H1 (cell line): ENCODE data around the gene MRPS5.

Source experiments
- CTCF ChIP-seq, 3 experiments: IDR thresholded peaks; 1 replicate in 2 of 3; 2 replicates in 1 of 3; pipeline versions ENCODE4 v1.5.1 to v1.6.1; 2011; ENCODE audit warnings: low read length in 3 of 3, mild to moderate bottlenecking in 3 of 3, inconsistent platforms in 2 of 3, low read depth in 1 of 3, moderate library complexity in 1 of 3; ENCODE audit not compliant: insufficient read depth in 1 of 3; ENCODE audit errors: control extremely low read depth in 1 of 3
- POLR2A ChIP-seq, 2 experiments: IDR thresholded peaks; 1 replicate in 1 of 2; 2 replicates in 1 of 2; pipeline ENCODE4 v1.6.1; 2011; ENCODE audit warnings: low read depth in 2 of 2, low read length in 2 of 2, mild to moderate bottlenecking in 2 of 2; ENCODE audit errors: control extremely low read depth in 1 of 2
- POLR2AphosphoS5 ChIP-seq: IDR thresholded peaks from 2 replicates; pipeline ENCODE4 v1.6.1; 2011; ENCODE audit warnings: low read depth, low read length

GRCh38 chr2:95072424-95072823 lies 49.2 kb downstream of the MRPS5 start:
- TF ChIP-seq CTCF (IDR thresholded peaks at IDR 0.05; ENCODE audit: control extremely low read depth in 1 of 3, insufficient read depth in 1 of 3, low read depth in 1 of 3, low read length in 3 of 3) (no peak), POLR2A (IDR thresholded peaks at IDR 0.05; ENCODE audit: control extremely low read depth in 1 of 2, low read depth in 2 of 2, low read length in 2 of 2) (no peak), POLR2AphosphoS5 (no peak)
